Activated B cell treated with CpG ODN at 0.5 μM for 24 hours (primary cell): ENCODE results near the gene AGAP1. TPM values are rescaled to one million over a fixed set of nuclear protein-coding genes. Genes with fewer than 3 reads are reported as not detected.

ENCODE experiments used
- ATAC-seq: fragments of 200-7000 bp; cut with Tn5 transposase; one replicate; pipeline ENCODE4 v1.10.0; 2021; ENCODE audit warnings: low read depth, mild to moderate bottlenecking, moderate library complexity
- CTCF ChIA-PET: fragments of 350-600 bp; sonication (Branson Sonifier 250); formaldehyde crosslinking; loops from one replicate; lab custom pipeline; 2021; ENCODE audit warnings: antibody characterized with exemption; lab: Charles Lee
- POLR2A ChIA-PET: fragments of 350-600 bp; sonication (Branson Sonifier 250); formaldehyde crosslinking; loops from one replicate; lab custom pipeline; 2021; ENCODE audit warnings: antibody characterized with exemption; lab: Charles Lee
- DNase-seq: peaks from one replicate; pipeline ENCODE4 v3.0.0; 2022
- H3K27ac Mint-ChIP-seq: one replicate; pipeline ENCODE4 v1.8.0; 2020; ENCODE audit warnings: mixed read lengths
- H3K27me3 Mint-ChIP-seq: one replicate; pipeline ENCODE4 v1.8.0; 2021; ENCODE audit warnings: mixed read lengths
- H3K36me3 Mint-ChIP-seq: one replicate; pipeline ENCODE4 v1.8.0; 2021; ENCODE audit warnings: low read depth, mixed read lengths
- H3K4me1 Mint-ChIP-seq: one replicate; pipeline ENCODE4 v1.8.0; 2021; ENCODE audit warnings: mixed read lengths
- H3K4me3 Mint-ChIP-seq: one replicate; pipeline ENCODE4 v1.8.0; 2020; ENCODE audit warnings: mild to moderate bottlenecking, mixed read lengths
- H3K9me3 Mint-ChIP-seq: one replicate; pipeline ENCODE4 v1.8.0; 2020; ENCODE audit warnings: mixed read lengths
- intact Hi-C: fragments of 100-400 bp; cut with micrococcal nuclease; formaldehyde crosslinking; loops from one replicate; pipeline ENCODE4 v1.15.1; 2024
- total RNA-seq: library from RNA; stranded (reverse); gene quantifications from 2 replicates; pipeline ENCODE4 v1.2.3, GENCODE V29; 2022
- TF ChIP-seq, protein P1 (sequence below): fragments of 200-600 bp; IDR thresholded peaks from one replicate; pipeline ENCODE4 v1.8.0; 2022; ENCODE audit warnings: antibody characterized with exemption, mild to moderate bottlenecking

Gene AGAP1
- total RNA-seq, 1 donor from 2014 or later: not detected

DNA sequence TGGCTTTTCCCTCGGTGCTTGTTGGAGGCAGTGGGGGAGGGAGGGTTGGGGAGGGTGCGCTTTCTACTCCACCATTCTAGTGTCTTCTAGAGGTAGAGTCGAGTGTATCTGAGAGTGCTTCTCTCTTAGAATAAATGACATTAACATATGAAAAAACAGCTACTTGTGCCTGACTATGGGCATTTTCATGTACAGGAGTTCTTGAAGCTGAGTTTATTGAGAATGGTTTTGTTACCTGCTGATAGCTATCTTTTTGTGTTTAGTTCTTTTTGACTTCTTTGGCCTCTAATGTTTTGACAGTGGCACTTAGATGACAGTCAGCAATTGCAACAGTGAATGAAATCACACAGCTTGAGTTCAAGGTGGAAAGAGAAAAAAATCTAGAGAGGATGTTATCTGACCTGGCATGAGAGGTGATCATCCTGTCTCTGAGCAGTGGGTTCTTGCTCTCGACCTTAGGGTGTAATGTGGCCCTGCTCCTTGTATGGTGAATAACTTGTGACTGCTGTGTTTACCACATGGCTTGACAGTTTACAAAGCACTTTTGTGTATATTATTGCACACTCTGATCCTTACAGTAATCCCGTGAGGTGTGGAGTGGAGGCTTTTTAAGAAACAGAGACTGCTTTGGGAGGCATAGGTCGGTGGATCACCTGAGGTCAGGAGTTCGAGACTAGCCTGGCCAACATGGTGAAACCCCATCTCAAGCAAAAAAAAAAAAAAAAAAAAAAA is 86.7 kb downstream of the AGAP1 start:
- TF ChIP-seq, protein P1, sequence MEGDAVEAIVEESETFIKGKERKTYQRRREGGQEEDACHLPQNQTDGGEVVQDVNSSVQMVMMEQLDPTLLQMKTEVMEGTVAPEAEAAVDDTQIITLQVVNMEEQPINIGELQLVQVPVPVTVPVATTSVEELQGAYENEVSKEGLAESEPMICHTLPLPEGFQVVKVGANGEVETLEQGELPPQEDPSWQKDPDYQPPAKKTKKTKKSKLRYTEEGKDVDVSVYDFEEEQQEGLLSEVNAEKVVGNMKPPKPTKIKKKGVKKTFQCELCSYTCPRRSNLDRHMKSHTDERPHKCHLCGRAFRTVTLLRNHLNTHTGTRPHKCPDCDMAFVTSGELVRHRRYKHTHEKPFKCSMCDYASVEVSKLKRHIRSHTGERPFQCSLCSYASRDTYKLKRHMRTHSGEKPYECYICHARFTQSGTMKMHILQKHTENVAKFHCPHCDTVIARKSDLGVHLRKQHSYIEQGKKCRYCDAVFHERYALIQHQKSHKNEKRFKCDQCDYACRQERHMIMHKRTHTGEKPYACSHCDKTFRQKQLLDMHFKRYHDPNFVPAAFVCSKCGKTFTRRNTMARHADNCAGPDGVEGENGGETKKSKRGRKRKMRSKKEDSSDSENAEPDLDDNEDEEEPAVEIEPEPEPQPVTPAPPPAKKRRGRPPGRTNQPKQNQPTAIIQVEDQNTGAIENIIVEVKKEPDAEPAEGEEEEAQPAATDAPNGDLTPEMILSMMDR: no peak
- CTCF ChIA-PET: no interaction called here
- Mint-ChIP-seq H3K27me3 (no peaks in the 10 kb centered on the region), H3K4me1 (no peaks in the 10 kb centered on the region), H3K36me3 (no peaks in the 10 kb centered on the region), H3K27ac (no peak overlapping the region), H3K4me3 (no peak overlapping the region), H3K9me3 (no peaks in the 10 kb centered on the region)
- ATAC-seq (no peak), DNase-seq (no peak)
- intact Hi-C loops: no loop called here
- POLR2A ChIA-PET: no interaction called here

DNA sequence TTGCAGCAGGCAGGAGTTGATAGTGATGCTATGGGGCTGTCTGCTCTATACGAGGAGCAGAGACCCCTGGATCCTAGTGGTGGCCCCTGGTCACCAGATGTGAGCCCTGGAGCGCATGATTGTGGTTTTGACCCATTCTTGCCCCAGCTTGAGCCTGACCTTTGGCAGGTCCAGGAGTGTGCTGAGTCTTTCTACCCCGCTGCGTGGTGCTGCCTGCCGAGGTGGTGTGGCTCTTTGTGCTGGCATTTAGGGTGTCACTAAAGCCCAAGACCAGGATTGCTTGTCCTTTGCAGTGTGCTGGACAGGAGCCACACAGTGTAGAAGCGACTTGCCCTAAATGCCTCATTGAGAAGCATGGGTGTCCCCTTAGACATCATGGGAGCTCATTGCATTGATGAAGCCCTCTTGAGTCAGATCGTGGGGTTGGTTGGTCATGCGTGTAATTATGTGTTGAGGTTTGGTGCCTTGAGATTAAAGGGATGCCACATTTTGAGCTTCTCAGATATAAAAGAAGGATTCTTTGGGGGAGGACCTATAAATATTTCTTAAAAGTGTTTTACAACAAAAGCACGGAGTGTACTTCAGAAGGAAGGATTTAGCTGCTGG is 88.3 kb downstream of the AGAP1 start:
- TF ChIP-seq, protein P1: no peak
- intact Hi-C loops: no loop called here
- Mint-ChIP-seq H3K4me1 (no peaks in the 10 kb centered on the region), H3K9me3 (no peaks in the 10 kb centered on the region), H3K27me3 (no peaks in the 10 kb centered on the region), H3K27ac (no peak overlapping the region), H3K4me3 (no peak overlapping the region), H3K36me3 (no peaks in the 10 kb centered on the region)
- POLR2A ChIA-PET: no interaction called here
- DNase-seq (no peak), ATAC-seq (no peak)
- CTCF ChIA-PET: no interaction called here

GRCh38 chr2:235582729-235583128 is 88.9 kb downstream of the AGAP1 start:
- TF ChIP-seq, protein P1: no peak
- Mint-ChIP-seq H3K4me1 (no peaks in the 10 kb centered on the region), H3K27ac (no peak overlapping the region), H3K27me3 (no peaks in the 10 kb centered on the region), H3K4me3 (no peak overlapping the region), H3K9me3 (no peaks in the 10 kb centered on the region), H3K36me3 (no peaks in the 10 kb centered on the region)
- ChIA-PET POLR2A (no interaction called here), CTCF (no interaction called here)
- ATAC-seq (no peak), DNase-seq (no peak)
- intact Hi-C loops: no loop called here

DNA sequence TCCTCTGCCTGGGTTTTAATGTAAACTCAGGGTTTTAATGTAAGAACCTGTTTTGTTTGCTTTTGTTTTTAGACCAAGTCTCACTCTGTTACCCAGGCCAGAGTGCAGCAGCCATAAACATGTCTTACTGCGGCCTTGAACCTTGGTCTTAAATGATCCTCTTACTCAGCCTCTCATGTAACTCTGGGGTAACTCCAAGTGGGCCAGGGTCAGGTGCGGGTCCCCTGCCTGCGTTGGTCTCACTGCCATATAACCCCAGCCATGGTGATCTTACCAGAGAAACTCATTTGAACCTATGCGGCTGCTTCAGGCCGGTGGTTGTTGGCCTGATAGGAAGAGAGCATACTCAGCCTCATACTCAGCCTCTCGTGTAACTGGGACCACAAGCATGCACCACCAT is 89.3 kb downstream of the AGAP1 start:
- DNase-seq (no peak), ATAC-seq (no peak)
- Mint-ChIP-seq H3K4me1 (no peaks in the 10 kb centered on the region), H3K4me3 (no peak overlapping the region), H3K9me3 (no peaks in the 10 kb centered on the region), H3K27ac (no peak overlapping the region), H3K27me3 (no peaks in the 10 kb centered on the region), H3K36me3 (no peaks in the 10 kb centered on the region)
- POLR2A ChIA-PET: no interaction called here
- TF ChIP-seq, protein P1: no peak
- intact Hi-C loops: no loop called here
- CTCF ChIA-PET: no interaction called here

GRCh38 chr2:235583925-235584637 is 90.2 kb downstream of the AGAP1 start:
- TF ChIP-seq, protein P1: no peak
- Mint-ChIP-seq H3K4me1 (no peaks in the 10 kb centered on the region), H3K36me3 (no peaks in the 10 kb centered on the region), H3K4me3 (no peak overlapping the region), H3K27me3 (no peaks in the 10 kb centered on the region), H3K27ac (no peak overlapping the region), H3K9me3 (no peaks in the 10 kb centered on the region)
- intact Hi-C loops: no loop called here
- ChIA-PET POLR2A (no interaction called here), CTCF (no interaction called here)
- ATAC-seq (no peak), DNase-seq (no peak)
